ENCODE measurements around the gene HS3ST5.
"Not testable (repeated sequence)": the region's sequence is repeated elsewhere in the genome, so short reads cannot be mapped to it uniquely, and the experiment has no call there.

The HS3ST5 gene

DNA sequence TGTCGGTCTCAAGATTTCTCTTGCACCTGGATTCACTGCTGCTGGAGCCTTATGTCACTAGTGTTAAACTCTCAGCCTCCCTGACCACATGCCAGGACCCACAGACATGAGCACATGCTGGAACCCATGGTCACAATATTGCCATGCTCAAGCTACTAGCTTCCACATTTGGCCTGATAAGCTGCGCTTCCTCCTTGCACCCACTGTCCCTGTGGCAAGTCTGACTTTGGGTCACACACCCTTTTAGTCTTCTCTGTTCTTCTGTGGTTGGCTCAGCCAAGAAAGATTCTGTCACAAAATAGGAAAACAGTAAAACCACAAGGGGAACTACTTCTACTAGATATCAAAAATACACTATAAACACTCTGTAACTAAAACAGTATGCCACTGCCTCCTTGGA is 303.0 kb downstream of the HS3ST5 start:
- no peak for DNase-seq

DNA sequence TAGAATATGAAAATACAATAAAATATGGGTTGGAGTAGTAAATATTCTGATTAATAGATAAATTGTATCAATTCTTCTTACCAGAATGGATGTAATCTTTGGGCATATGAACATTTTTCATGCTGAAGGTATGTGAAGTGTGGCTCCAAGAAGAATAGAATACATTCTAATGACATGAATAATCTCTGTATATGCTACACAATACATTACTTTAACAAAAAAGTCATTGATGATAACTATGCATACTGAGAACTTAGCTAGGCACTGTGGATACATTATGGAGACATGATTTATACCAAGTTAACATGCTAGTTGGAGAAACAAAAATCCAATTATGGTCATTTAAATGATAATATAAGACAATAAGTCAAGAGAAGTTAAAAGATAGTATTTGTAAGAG is 309.2 kb downstream of the HS3ST5 start:
- peak; percentile 44 for DNase-seq

DNA sequence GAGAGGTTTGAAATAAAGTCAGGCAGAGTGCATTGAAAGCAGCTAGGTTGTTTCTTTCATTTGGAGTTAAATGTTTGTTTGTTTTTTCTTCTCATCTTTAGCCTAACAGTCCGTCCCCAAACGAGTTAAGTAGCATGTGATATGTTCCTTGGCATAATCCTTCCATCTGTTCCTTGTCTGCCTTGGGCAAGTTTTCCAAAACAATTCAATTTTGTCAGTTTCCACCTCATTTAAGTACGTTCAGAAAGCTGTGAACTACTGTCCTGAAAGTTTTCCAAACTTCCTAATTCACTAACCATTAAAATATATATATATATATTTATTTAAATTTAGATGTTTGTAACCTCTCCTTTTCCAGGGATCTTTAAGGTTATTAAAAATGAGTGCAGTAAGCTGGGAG is 310.1 kb downstream of the HS3ST5 start:
- DNase-seq: no peak

DNA sequence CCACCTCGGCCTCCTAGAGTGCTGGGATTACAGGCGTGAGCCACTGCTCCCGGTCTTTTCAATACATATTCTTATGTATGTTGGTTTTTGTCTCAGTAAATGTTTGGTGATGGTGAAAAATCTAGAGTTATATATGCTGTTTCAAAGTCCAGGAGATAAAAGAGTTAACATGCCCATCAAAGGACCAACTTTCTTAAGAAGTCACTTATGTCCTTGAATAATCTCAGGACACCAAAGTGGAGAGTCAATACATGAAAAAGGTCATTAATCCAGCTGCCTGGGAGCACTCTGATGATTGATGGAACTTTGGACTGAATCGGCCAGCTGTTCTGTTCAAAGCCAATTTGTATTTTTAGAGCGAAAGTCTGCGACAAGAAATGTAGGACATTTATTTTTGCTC is 312.1 kb downstream of the HS3ST5 start:
- no peak for DNase-seq

DNA sequence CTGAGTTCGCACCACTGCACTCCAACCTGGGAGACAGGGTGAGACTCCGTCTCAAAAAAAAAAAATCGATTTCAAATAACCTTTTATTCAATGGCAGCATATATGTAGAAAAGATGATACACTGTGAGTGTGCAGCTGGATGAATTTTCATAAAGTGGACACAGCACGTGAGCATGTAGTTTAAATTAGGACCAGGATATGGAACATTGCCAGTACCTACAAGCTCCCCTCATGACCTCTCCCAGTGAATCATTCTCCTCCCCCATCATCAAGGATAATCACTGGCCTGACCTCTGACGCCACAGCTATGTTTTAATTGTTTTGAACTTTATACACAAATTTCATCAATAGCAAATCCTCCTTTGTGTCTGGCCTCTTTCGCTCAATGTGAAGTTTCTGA is 318.1 kb downstream of the HS3ST5 start:
- DNase-seq: peak; percentile 11

DNA sequence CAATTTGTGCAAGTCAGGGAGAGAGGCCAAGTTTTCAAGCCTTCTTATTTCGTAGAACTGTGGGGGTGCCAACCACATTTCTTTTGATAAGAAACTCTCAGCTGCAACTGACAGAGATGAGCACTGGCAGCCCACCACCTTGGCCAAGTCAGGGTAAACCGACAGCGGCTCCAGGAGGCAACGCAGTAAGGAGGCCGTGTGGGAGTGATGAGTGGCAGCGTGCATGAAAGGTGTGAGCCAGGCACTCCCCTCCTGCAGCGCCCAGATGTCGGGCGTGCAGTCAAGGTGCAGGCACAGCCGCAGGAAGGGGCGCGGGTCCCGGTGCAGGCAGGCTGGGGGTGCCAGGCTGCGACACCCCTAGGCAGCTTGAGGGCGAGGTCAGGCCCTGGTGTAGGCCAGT is 322.6 kb downstream of the HS3ST5 start:
- no peak for DNase-seq

DNA sequence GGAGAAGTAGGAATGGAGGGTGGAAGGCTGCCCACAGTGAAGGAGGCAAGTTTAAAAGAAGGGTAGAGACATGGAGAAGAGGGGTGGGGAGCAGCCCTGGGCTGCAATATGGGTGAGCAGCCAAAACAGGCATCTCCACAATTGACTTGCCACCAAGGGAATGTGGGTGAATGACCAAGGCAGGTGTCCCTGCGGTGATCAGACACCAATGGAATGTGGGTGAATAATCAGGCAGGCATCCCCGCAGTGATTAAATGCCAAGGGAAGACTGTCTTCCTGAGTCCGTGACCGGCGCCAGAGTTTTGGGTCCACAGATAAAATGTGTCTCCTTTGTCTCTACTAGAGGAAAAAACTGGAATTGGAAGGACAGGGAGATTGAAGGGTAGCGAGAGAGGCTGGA is 325.7 kb downstream of the HS3ST5 start:
- peak; percentile 56 for DNase-seq

DNA sequence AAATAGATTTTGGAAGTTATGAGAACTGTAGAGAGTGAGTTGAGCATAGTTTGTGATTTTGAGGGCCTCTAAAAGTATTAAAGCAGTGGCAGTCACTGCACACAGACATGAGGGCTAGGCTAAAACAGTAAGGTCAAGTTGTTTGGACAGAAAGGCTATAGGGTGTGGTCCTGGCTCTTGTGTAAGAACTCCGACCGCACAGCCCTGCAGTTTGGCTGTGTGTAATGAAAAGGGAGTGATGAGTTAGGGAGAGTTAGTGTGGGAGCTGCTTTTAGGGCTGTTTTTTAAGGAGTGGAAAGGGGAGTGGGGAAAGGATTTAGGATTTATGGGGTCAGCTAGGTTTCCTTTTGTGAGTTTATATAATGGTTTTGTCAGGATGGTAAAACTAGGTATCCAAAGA is 328.7 kb downstream of the HS3ST5 start:
- not testable (repeated sequence) for DNase-seq

DNA sequence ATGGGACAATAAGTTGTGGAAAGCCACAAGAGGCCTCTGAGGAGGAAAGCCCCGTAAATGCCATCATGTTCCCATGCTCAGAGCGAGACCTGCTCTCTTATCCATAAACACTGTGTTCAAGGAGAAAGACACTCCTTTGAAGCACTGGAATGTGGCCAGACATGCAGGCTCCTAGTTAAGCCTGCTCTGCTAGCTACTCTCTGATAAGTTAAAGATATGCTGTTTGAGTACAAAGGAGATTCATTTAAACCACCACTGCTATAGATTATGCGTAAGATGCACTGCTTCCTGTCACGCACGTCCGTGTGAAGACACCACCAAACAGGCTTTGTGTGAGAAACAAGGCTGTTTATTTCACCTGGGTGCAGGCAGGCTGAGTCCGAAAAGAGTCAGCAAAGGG is 331.3 kb downstream of the HS3ST5 start:
- DNase-seq: not testable (repeated sequence)

DNA sequence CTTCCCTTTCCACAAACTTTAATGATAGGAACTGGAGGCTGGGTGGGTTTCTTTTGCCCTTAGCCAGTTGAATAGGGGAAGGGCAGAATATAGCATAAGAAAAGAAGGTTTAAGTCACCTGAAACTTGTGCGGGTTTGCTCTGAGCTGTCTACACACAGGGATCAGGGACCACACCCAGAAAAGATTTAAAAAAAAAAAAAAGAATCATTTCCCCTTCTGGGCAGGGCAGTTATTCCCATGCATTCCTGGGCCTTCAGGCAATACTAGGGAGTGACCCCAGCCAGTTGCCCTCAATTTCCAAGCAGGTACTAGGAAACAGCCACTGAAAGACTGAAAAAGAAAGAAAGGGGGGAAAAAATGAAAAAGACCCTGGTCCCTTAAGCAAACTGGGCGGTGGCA is 332.3 kb downstream of the HS3ST5 start:
- DNase-seq: no peak

DNA sequence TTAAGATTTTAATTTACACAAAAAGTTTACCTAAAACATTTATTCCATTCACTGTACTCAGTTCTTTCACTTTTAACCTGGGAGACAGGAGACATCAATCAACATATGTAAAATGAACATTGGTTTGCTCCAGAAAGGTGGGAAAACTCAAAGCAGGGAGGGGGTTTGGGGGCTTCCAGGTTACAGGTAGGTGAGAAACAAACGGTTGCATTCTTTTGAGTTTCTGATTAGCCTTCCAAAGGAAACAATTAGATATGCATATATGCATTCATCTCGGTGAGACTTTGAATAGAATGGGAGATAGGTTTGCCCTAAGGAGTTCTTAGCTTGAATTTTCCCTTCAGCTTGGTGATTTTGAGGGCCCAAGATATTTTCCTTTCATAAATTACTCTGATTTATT is 333.6 kb downstream of the HS3ST5 start:
- no peak for DNase-seq

DNA sequence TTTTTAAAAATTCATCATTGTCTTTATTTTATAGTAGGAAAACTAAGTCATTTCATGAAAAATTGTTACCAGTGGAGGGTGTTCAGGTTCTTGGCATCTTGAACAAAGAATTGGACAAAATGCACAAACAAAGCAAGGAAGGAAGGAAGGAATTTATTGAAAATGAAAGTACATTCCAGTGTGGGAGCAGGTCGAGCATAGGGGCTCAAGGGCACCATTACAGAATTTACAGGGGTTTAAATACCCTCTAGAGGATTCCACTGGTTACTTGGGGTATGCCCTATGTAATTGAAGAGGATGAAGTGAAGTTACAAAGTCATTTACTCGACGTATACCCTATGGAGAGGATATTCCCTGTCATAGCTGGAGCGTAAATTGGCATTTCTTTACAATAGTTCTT is 334.5 kb downstream of the HS3ST5 start:
- DNase-seq: no peak

DNA sequence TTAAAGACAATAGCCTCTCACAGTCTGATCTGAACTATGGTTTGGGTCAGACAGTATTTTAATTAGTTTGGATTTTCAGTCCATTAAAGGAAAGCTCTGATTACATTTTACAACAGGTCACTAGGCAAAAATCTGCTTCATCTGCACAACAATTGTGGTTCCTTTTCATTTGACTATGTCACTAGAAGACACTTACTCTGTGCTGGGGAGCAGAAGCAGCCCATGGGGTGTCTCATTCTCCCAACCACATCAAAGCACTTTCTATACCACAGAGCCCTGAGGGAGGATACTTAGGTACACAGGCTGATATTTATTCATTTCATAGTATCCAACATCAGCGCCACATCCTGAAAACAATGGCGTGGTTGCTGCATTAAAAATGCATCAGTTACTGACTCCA is 335.3 kb downstream of the HS3ST5 start:
- peak; percentile 12 for DNase-seq
